Measurements from ENCODE around the gene TSEN2. TPM values are rescaled to one million over a fixed set of nuclear protein-coding genes. Genes with fewer than 3 reads are reported as not detected.
A peak's percentile ranks its signal among the peaks of the same experiment; 100 is the strongest.

TSEN2 gene
- total RNA-seq, 4 donors from 2014 or later = 8.1 to 39.9 (median 32.6) TPM

GRCh38 chr3:12501360-12502020, 17.2 kb downstream of the TSEN2 start:
- H3K27me3 ChIP-seq = no peaks in the 10 kb centered on the region
- H3K9me3 ChIP-seq = no peaks in the 10 kb centered on the region
- H3K4me1 ChIP-seq = no peaks in the 10 kb centered on the region
- no peak for TF ChIP-seq POLR2A (IDR thresholded peaks at IDR 0.05)
- TF ChIP-seq, protein P1, sequence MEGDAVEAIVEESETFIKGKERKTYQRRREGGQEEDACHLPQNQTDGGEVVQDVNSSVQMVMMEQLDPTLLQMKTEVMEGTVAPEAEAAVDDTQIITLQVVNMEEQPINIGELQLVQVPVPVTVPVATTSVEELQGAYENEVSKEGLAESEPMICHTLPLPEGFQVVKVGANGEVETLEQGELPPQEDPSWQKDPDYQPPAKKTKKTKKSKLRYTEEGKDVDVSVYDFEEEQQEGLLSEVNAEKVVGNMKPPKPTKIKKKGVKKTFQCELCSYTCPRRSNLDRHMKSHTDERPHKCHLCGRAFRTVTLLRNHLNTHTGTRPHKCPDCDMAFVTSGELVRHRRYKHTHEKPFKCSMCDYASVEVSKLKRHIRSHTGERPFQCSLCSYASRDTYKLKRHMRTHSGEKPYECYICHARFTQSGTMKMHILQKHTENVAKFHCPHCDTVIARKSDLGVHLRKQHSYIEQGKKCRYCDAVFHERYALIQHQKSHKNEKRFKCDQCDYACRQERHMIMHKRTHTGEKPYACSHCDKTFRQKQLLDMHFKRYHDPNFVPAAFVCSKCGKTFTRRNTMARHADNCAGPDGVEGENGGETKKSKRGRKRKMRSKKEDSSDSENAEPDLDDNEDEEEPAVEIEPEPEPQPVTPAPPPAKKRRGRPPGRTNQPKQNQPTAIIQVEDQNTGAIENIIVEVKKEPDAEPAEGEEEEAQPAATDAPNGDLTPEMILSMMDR (IDR thresholded peaks at IDR 0.05) = no peak
- peak overlapping the region in 1 of 4 donors; percentile 13 for H3K27ac ChIP-seq
- no peak overlapping the region for H3K4me3 ChIP-seq
- peaks cover 0 to 50% (median 0%) of the 10 kb centered on the region in 3 donors for H3K36me3 ChIP-seq
- no peak for DNase-seq

DNA sequence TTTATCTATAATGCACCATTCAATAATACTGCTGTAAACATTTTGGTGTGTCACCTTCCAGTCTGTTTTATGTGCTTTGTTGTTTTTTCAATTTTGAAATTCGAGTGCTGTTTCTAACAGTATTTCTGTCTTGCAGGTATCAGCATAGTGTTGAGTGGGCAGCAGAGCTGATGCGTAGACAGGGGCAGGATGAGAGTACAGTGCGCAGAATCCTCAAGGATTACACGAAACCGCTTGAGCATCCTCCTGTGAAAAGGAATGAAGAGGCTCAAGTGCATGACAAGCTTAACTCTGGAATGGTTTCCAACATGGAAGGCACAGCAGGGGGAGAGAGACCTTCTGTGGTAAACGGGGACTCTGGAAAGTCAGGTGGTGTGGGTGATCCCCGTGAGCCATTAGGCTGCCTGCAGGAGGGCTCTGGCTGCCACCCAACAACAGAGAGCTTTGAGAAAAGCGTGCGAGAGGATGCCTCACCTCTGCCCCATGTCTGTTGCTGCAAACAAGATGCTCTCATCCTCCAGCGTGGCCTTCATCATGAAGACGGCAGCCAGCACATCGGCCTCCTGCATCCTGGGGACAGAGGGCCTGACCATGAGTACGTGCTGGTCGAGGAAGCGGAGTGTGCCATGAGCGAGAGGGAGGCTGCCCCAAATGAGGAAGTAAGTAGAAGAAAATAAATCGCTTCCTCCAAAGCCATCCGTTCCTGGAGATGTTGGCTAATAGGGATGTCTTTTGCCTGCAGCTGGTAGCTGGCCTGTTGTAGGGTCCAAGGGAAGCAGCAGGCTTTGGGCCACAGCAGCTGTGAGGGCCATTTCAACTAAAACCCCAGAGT, 19.1 kb downstream of the TSEN2 start:
- peaks cover 0 to 48% (median 0%) of the 10 kb centered on the region in 3 donors for H3K36me3 ChIP-seq
- no peak overlapping the region for H3K27ac ChIP-seq
- no peak for DNase-seq
- H3K4me3 ChIP-seq = no peak overlapping the region
- no peaks in the 10 kb centered on the region for H3K9me3 ChIP-seq
- no peaks in the 10 kb centered on the region for H3K27me3 ChIP-seq
- TF ChIP-seq POLR2A (IDR thresholded peaks at IDR 0.05) = no peak
- TF ChIP-seq, protein P1 (IDR thresholded peaks at IDR 0.05) = no peak
- H3K4me1 ChIP-seq = no peaks in the 10 kb centered on the region

- no peak overlapping the region for H3K4me3 ChIP-seq
- no peaks in the 10 kb centered on the region for H3K27me3 ChIP-seq
- H3K4me1 ChIP-seq = no peaks in the 10 kb centered on the region
- H3K36me3 ChIP-seq = peaks cover 0 to 35% (median 0%) of the 10 kb centered on the region in 3 donors
- H3K9me3 ChIP-seq = no peaks in the 10 kb centered on the region
- H3K27ac ChIP-seq = no peak overlapping the region
- TF ChIP-seq POLR2A (IDR thresholded peaks at IDR 0.05) = no peak
- TF ChIP-seq, protein P1 (IDR thresholded peaks at IDR 0.05) = no peak
- no peak for DNase-seq
Measured at GRCh38 chr3:12506201-12506709, 22.0 kb downstream of the TSEN2 start.

GRCh38 chr3:12507591-12508281, 23.5 kb downstream of the TSEN2 start:
- no peak for DNase-seq
- no peak overlapping the region for H3K4me3 ChIP-seq
- peaks cover 0 to 35% (median 0%) of the 10 kb centered on the region in 3 donors for H3K36me3 ChIP-seq
- H3K27ac ChIP-seq = no peak overlapping the region
- no peaks in the 10 kb centered on the region for H3K4me1 ChIP-seq
- no peaks in the 10 kb centered on the region for H3K9me3 ChIP-seq
- no peaks in the 10 kb centered on the region for H3K27me3 ChIP-seq
- no peak for TF ChIP-seq POLR2A (IDR thresholded peaks at IDR 0.05)
- TF ChIP-seq, protein P1 (IDR thresholded peaks at IDR 0.05) = no peak

DNA sequence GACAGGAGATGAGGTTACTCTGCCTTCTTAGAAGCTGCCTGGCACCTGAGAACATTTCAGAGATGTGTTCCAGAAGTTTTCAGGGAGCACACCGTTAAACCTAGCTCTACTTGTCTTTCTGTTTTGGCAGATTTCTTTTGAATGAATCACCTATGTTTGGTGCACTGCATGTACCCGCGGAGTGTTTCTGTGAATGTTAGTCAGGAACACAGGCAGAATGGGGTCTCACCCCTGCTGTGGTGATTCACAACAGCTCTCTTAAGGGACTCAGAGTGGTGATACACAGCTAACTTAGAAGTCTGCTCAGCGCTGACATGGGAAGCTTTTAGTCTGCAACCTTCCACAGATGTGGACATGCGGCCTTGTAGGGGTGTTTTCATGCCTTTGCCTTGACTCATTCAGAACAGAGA, 24.0 kb downstream of the TSEN2 start:
- Histone ChIP-seq H3K27me3 (no peaks in the 10 kb centered on the region), H3K27ac (no peak overlapping the region), H3K9me3 (no peaks in the 10 kb centered on the region), H3K36me3 (peaks cover 0 to 30% (median 0%) of the 10 kb centered on the region in 3 donors), H3K4me3 (no peak overlapping the region), H3K4me1 (no peaks in the 10 kb centered on the region)
- no peak for DNase-seq
- TF ChIP-seq, protein P1 (IDR thresholded peaks at IDR 0.05) = no peak
